SK-N-SH treated with all-trans-retinoic acid at 6 μM for 48 hours (cell line): Measurements from ENCODE around the gene C2orf42.

Source experiments
- ARNTL ChIP-seq: fragments of 450-650 bp; formaldehyde crosslinking; IDR thresholded peaks from 2 replicates; pipeline ENCODE4 v1.5.0; 2020; ENCODE audit warnings: low read depth, mild to moderate bottlenecking, moderate library complexity, borderline replicate concordance
- PPARA ChIP-seq: fragments of 250-450 bp; sonication (Bioruptor Pico); IDR thresholded peaks from 2 replicates; pipeline ENCODE4 v1.5.0; 2020; ENCODE audit warnings: mild to moderate bottlenecking, borderline replicate concordance
- RARB ChIP-seq: fragments of 250-450 bp; sonication (Bioruptor Pico); IDR thresholded peaks from 2 replicates; pipeline ENCODE4 v1.8.0; 2021; ENCODE audit warnings: mild to moderate bottlenecking, moderate library complexity
- ZNF70 ChIP-seq: fragments of 450-650 bp; formaldehyde crosslinking; IDR thresholded peaks from 2 replicates; pipeline ENCODE4 v1.5.0; 2020; ENCODE audit warnings: mild to moderate bottlenecking, moderate library complexity
- TF ChIP-seq, protein P1 (sequence below): fragments of 250-450 bp; sonication (Bioruptor Pico); IDR thresholded peaks from 2 replicates; pipeline ENCODE4 v1.8.0; 2020; ENCODE audit warnings: mild to moderate bottlenecking, moderate library complexity, borderline replicate concordance
- TF ChIP-seq, protein P2 (sequence below): fragments of 250-450 bp; sonication (Bioruptor Pico); IDR thresholded peaks from 2 replicates; pipeline ENCODE4 v1.5.1; 2020; ENCODE audit warnings: low read depth, mild to moderate bottlenecking, moderate library complexity

DNA sequence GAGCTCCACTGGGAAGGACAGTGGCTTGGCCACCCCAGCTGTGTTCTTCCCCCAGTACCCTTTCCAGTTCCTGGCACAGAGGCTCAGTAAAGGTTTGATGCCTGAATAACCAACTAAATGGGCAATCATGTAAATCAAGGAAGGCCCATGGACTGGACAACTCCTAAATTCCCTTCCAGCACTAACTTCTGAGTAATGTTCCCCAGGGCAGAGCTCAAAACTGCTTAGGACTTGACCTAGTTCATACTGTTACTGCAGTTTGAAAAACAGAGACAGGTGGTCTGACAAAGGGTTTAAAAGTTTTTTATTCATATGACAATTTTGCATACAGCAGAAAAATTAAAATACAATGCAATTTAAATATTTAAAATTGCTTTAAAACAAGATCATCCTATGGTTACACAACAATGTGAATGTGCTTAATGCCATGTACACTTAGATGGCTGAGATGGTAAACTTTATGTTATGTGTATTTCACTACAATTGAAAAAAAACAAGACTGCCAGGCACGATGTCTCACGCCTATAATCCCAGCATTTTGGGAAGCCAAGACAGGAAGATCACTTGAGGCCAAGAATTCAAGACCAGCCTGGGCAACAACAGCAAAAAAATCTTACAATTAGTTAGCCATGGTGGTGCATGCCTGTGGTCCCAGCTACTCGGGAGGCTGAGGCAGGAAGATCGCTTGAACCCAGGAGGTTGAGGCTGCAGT lies 77.3 kb downstream of the C2orf42 start:
- no peak for TF ChIP-seq ARNTL (CRISPR knock-in tag)
- TF ChIP-seq, protein P1, sequence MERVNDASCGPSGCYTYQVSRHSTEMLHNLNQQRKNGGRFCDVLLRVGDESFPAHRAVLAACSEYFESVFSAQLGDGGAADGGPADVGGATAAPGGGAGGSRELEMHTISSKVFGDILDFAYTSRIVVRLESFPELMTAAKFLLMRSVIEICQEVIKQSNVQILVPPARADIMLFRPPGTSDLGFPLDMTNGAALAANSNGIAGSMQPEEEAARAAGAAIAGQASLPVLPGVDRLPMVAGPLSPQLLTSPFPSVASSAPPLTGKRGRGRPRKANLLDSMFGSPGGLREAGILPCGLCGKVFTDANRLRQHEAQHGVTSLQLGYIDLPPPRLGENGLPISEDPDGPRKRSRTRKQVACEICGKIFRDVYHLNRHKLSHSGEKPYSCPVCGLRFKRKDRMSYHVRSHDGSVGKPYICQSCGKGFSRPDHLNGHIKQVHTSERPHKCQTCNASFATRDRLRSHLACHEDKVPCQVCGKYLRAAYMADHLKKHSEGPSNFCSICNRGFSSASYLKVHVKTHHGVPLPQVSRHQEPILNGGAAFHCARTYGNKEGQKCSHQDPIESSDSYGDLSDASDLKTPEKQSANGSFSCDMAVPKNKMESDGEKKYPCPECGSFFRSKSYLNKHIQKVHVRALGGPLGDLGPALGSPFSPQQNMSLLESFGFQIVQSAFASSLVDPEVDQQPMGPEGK: no peak
- TF ChIP-seq PPARA (CRISPR knock-in tag): no peak
- no peak for TF ChIP-seq ZNF70
- TF ChIP-seq RARB: no peak
- TF ChIP-seq, protein P2, sequence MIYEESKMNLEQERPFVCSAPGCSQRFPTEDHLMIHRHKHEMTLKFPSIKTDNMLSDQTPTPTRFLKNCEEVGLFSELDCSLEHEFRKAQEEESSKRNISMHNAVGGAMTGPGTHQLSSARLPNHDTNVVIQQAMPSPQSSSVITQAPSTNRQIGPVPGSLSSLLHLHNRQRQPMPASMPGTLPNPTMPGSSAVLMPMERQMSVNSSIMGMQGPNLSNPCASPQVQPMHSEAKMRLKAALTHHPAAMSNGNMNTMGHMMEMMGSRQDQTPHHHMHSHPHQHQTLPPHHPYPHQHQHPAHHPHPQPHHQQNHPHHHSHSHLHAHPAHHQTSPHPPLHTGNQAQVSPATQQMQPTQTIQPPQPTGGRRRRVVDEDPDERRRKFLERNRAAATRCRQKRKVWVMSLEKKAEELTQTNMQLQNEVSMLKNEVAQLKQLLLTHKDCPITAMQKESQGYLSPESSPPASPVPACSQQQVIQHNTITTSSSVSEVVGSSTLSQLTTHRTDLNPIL (CRISPR knock-in tag): no peak
